Measurements from ENCODE around the gene GPR155.

DNA sequence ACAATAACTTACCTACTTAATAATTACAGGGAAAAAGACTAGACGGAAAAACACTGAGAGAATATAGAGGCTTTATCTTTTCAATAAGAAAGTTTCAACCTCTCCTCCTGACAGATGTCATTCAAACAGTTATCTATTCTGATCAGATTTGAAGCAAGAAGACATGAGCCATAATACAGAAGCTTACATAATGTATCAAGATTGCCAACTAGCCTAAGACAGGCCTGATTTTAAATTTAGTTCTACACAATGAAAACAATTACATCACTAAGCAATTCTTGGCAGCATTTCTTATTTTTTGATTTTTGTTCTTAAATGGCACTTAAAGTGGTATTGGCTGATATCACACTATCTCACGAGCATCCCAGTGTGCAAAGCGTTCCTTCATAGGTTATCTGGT lies 41.6 kb downstream of the GPR155 start:
- TF ChIP-seq, protein P1, sequence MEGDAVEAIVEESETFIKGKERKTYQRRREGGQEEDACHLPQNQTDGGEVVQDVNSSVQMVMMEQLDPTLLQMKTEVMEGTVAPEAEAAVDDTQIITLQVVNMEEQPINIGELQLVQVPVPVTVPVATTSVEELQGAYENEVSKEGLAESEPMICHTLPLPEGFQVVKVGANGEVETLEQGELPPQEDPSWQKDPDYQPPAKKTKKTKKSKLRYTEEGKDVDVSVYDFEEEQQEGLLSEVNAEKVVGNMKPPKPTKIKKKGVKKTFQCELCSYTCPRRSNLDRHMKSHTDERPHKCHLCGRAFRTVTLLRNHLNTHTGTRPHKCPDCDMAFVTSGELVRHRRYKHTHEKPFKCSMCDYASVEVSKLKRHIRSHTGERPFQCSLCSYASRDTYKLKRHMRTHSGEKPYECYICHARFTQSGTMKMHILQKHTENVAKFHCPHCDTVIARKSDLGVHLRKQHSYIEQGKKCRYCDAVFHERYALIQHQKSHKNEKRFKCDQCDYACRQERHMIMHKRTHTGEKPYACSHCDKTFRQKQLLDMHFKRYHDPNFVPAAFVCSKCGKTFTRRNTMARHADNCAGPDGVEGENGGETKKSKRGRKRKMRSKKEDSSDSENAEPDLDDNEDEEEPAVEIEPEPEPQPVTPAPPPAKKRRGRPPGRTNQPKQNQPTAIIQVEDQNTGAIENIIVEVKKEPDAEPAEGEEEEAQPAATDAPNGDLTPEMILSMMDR (IDR thresholded peaks at IDR 0.05; ENCODE audit: low read depth, low read length, missing input control): no peak
- TF ChIP-seq RXRA (IDR thresholded peaks at IDR 0.05) (no peak), ZBTB33 (IDR thresholded peaks at IDR 0.05) (no peak), JUND (IDR thresholded peaks at IDR 0.05) (no peak), NR2F2 (IDR thresholded peaks at IDR 0.05) (no peak), YY1 (IDR thresholded peaks at IDR 0.05) (no peak), FOXA1 (IDR thresholded peaks at IDR 0.05) (no peak), MAX (IDR thresholded peaks at IDR 0.05) (no peak), TAF1 (conservative IDR thresholded peaks at IDR 0.05) (no peak), ATF3 (IDR thresholded peaks at IDR 0.05) (no peak), REST (IDR thresholded peaks at IDR 0.05) (no peak), RAD21 (IDR thresholded peaks at IDR 0.05) (no peak), EGR1 (IDR thresholded peaks at IDR 0.05; ENCODE audit: low read depth in 2 of 2) (no peak)
